Fibroblast of skin of left quadriceps (primary cell): ENCODE measurements around the gene SETD1A.

ENCODE experiments used
- DNase-seq, 2 experiments: peaks; one replicate each; pipeline ENCODE4 v3.0.0-alpha.2; 2013; ENCODE audit warnings: low read depth in 2 of 2

The SETD1A gene

GRCh38 chr16:31020536-31020935, 63.0 kb downstream of the SETD1A start:
- no peak for DNase-seq

GRCh38 chr16:31022544-31023251, 65.1 kb downstream of the SETD1A start:
- no peak for DNase-seq

- DNase-seq = no peak
These were observed 65.7 kb downstream of the SETD1A start for GRCh38 chr16:31023252-31023602.

GRCh38 chr16:31023627-31024226, 66.2 kb downstream of the SETD1A start:
- DNase-seq = no peak

GRCh38 chr16:31025339-31025738, 67.8 kb downstream of the SETD1A start:
- no peak for DNase-seq

- no peak for DNase-seq
These were observed 71.7 kb downstream of the SETD1A start for GRCh38 chr16:31029272-31029671.

GRCh38 chr16:31031276-31031675, 73.7 kb downstream of the SETD1A start:
- DNase-seq = no peak

GRCh38 chr16:31032736-31033708, 75.5 kb downstream of the SETD1A start, which contains the start of gene STX4:
TSS of gene STX4 (plus strand) at chr16:31033558. CDS start at chr16:31033806, 248 bp downstream.
- peak; percentile 91 to 94 for DNase-seq

GRCh38 chr16:31033709-31034492, 76.3 kb downstream of the SETD1A start:
- peak; percentile 44 to 49 for DNase-seq
